OCI-LY1 (cell line): ENCODE data around the gene POLE.

Source experiments
- EZH2 ChIP-seq: fragments of 200-600 bp; sonication (generic), shearing (Covaris generic); IDR thresholded peaks from 2 replicates; pipeline ENCODE4 v1.8.0; 2017; ENCODE audit warnings: borderline replicate concordance, mixed run types, mild to moderate bottlenecking, antibody characterized with exemption, low read length, moderate library complexity, mixed read lengths
- TF ChIP-seq, protein P1 (sequence below): fragments of 200-600 bp; sonication (generic), shearing (Covaris generic); IDR thresholded peaks from 2 replicates; pipeline ENCODE4 v1.5.1; 2017; ENCODE audit warnings: mild to moderate bottlenecking, antibody characterized with exemption, low read length, moderate library complexity, mixed read lengths

- no peak for TF ChIP-seq EZH2
- TF ChIP-seq, protein P1, sequence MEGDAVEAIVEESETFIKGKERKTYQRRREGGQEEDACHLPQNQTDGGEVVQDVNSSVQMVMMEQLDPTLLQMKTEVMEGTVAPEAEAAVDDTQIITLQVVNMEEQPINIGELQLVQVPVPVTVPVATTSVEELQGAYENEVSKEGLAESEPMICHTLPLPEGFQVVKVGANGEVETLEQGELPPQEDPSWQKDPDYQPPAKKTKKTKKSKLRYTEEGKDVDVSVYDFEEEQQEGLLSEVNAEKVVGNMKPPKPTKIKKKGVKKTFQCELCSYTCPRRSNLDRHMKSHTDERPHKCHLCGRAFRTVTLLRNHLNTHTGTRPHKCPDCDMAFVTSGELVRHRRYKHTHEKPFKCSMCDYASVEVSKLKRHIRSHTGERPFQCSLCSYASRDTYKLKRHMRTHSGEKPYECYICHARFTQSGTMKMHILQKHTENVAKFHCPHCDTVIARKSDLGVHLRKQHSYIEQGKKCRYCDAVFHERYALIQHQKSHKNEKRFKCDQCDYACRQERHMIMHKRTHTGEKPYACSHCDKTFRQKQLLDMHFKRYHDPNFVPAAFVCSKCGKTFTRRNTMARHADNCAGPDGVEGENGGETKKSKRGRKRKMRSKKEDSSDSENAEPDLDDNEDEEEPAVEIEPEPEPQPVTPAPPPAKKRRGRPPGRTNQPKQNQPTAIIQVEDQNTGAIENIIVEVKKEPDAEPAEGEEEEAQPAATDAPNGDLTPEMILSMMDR, result no peak
Observed at GRCh38 chr12:132577191-132577920, 109.8 kb downstream of the POLE start.
